Stimulated activated CD8-positive, alpha-beta memory T cell treated with anti-CD3 and anti-CD28 coated beads, Interleukin-4, amount 100 ng/mL, for 1 hour (primary cell): ENCODE measurements around the gene AQP12A.

Experiments used
- DNase-seq, 2 donors: peaks; one replicate each; pipeline ENCODE4 v3.0.0-alpha.2; 2020; ENCODE audit warnings: low read depth in 2 of 2, low spot score in 1 of 2

Gene AQP12A

GRCh38 chr2:240737512-240737911, 45.8 kb downstream of the AQP12A start:
- no peak for DNase-seq

- DNase-seq = no peak
Observed at GRCh38 chr2:240737958-240738357, 46.3 kb downstream of the AQP12A start.

- peak in 1 of 2 donors; percentile 8 for DNase-seq
Observed at GRCh38 chr2:240739797-240740196, 48.1 kb downstream of the AQP12A start.

- no peak for DNase-seq
Observed at GRCh38 chr2:240741091-240741490, 49.4 kb downstream of the AQP12A start.

- DNase-seq = no peak
Observed at GRCh38 chr2:240742602-240743095, 51.0 kb downstream of the AQP12A start.

GRCh38 chr2:240745456-240745855, 53.8 kb downstream of the AQP12A start:
- no peak for DNase-seq

GRCh38 chr2:240745962-240746361, 54.3 kb downstream of the AQP12A start:
- no peak for DNase-seq

- no peak for DNase-seq
Observed at GRCh38 chr2:240746671-240747070, 55.0 kb downstream of the AQP12A start.

GRCh38 chr2:240747256-240747655, 55.6 kb downstream of the AQP12A start:
- no peak for DNase-seq
